Measurements from ENCODE around the gene ITPK1.

DNA sequence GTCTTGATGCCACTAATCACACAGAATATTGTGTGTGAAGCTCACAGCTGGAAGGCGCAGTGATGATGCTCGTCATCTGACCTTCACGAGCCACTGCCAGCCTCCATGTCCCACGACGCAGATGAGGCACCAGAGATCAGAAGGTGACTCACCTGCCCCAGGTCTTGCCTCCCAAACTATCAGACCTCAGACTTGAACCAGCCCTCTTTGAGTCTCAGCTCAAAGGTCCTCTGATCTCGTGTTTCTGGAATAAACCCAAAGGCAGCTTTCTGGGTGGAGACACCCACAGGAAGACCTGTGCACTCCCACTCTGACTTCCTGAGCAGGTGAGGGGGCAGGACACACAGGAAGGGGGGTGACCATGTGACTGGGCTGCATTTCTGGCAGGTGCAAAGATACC is 212.4 kb downstream of the ITPK1 start:
- TF ChIP-seq, protein P1, sequence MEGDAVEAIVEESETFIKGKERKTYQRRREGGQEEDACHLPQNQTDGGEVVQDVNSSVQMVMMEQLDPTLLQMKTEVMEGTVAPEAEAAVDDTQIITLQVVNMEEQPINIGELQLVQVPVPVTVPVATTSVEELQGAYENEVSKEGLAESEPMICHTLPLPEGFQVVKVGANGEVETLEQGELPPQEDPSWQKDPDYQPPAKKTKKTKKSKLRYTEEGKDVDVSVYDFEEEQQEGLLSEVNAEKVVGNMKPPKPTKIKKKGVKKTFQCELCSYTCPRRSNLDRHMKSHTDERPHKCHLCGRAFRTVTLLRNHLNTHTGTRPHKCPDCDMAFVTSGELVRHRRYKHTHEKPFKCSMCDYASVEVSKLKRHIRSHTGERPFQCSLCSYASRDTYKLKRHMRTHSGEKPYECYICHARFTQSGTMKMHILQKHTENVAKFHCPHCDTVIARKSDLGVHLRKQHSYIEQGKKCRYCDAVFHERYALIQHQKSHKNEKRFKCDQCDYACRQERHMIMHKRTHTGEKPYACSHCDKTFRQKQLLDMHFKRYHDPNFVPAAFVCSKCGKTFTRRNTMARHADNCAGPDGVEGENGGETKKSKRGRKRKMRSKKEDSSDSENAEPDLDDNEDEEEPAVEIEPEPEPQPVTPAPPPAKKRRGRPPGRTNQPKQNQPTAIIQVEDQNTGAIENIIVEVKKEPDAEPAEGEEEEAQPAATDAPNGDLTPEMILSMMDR (IDR thresholded peaks at IDR 0.05; ENCODE audit: low read length), result no peak
- no peak for TF ChIP-seq EZH2phosphoT487 (IDR thresholded peaks at IDR 0.05; ENCODE audit: low read length)
